Esophagus squamous epithelium (tissue), 5 donors: ENCODE results near the gene GPALPP1. TPM values are rescaled to one million over a fixed set of nuclear protein-coding genes. Genes with fewer than 3 reads are reported as not detected.
"Not testable (repeated sequence)": the region's sequence is repeated elsewhere in the genome, so short reads cannot be mapped to it uniquely, and the experiment has no call there.

Source experiments
- DNase-seq: peaks from one replicate; lab custom pipeline; 2025; lab: John Stamatoyannopoulos, UW
- H3K27ac ChIP-seq, 4 donors: fragments of 200-600 bp; sonication (generic); one replicate each; pipeline ENCODE4 v1.5.1; 2016 to 2019; ENCODE audit warnings: mild to moderate bottlenecking in 1 of 4
- H3K27me3 ChIP-seq, 4 donors: fragments of 200-600 bp; sonication (generic); 1 replicate in 3 of 4; 2 replicates in 1 of 4; pipeline versions ENCODE4 v1.5.1 to v1.6.0; 2017 to 2021; ENCODE audit warnings: antibody characterized with exemption in 1 of 4
- H3K36me3 ChIP-seq, 3 donors: fragments of 200-600 bp; sonication (generic); one replicate each; pipeline ENCODE4 v1.5.1; 2016 to 2019
- H3K4me1 ChIP-seq, 3 donors: fragments of 200-600 bp; sonication (generic); one replicate each; pipeline ENCODE4 v1.5.1; 2017 to 2019
- H3K4me3 ChIP-seq, 4 donors: fragments of 200-600 bp; sonication (generic); 1 replicate in 3 of 4; 2 replicates in 1 of 4; pipeline ENCODE4 v1.5.1; 2016 to 2019; ENCODE audit warnings: mild to moderate bottlenecking in 2 of 4, moderate library complexity in 1 of 4
- H3K9me3 ChIP-seq, 3 donors: fragments of 200-600 bp; sonication (generic); one replicate each; pipeline ENCODE4 v1.5.1; 2016 to 2019
- CTCF ChIP-seq, 6 experiments: fragments of 450-650 bp in 4 of 6; fragments of 200-600 bp in 2 of 6; sonication (generic) in 2 of 6; IDR thresholded peaks; one replicate each; pipeline ENCODE4 v1.5.1; 2016 to 2019; ENCODE audit warnings: antibody characterized with exemption in 6 of 6, mild to moderate bottlenecking in 4 of 6, moderate library complexity in 4 of 6
- POLR2A ChIP-seq, 4 donors: fragments of 450-650 bp; IDR thresholded peaks; one replicate each; pipeline ENCODE4 v1.6.1; 2017; ENCODE audit warnings: antibody characterized with exemption in 4 of 4, mild to moderate bottlenecking in 4 of 4, moderate library complexity in 3 of 4
- WGBS, 2 donors: methylation state at CpG; one replicate each; pipeline ENCODE4 v1.1.5; 2018; 5-methylcytosine and 5-hydroxymethylcytosine counted together
- intact Hi-C: fragments of 100-400 bp; cut with DNase I; formaldehyde crosslinking; loops from one replicate; pipeline ENCODE4 v1.15.0; 2022
- total RNA-seq, 4 donors: library from RNA; depleted of rRNA; stranded (reverse); fragments of >200 nt; gene quantifications; one replicate each; pipeline ENCODE4 v1.1.0, GENCODE V29; 2016
- donor health status: DM: yes; HTN: yes; CAD: no.

Gene GPALPP1
- total RNA-seq, 4 donors from 2014 or later = 10.5 to 29.6 (median 14.4) TPM

- no peak overlapping the region for H3K4me3 ChIP-seq
- H3K27me3 ChIP-seq = no peaks in the 10 kb centered on the region
- intact Hi-C loops = no loop called here
- H3K9me3 ChIP-seq = no peaks in the 10 kb centered on the region
- no peaks in the 10 kb centered on the region for H3K36me3 ChIP-seq
- no peak overlapping the region for H3K27ac ChIP-seq
- no peak for DNase-seq
- peaks cover 0 to 19% (median 14%) of the 10 kb centered on the region in 3 donors for H3K4me1 ChIP-seq
- no peak for TF ChIP-seq CTCF (IDR thresholded peaks at IDR 0.05)
- no peak for TF ChIP-seq POLR2A (IDR thresholded peaks at IDR 0.05)
- 89 to 91% methylated on average over 3 of the region's 3 CpGs for WGBS, 2 donors
Observed at GRCh38 chr13:45060062-45060461, 70.7 kb downstream of the GPALPP1 start.

GRCh38 chr13:45063261-45063860 lies 74.0 kb downstream of the GPALPP1 start:
- H3K36me3 ChIP-seq = no peaks in the 10 kb centered on the region
- DNase-seq = no peak
- H3K4me3 ChIP-seq = no peak overlapping the region
- no peaks in the 10 kb centered on the region for H3K9me3 ChIP-seq
- H3K27ac ChIP-seq = no peak overlapping the region
- H3K4me1 ChIP-seq = no peaks in the 10 kb centered on the region
- H3K27me3 ChIP-seq = no peaks in the 10 kb centered on the region
- intact Hi-C loops = no loop called here
- TF ChIP-seq POLR2A (IDR thresholded peaks at IDR 0.05) = no peak
- no peak for TF ChIP-seq CTCF (IDR thresholded peaks at IDR 0.05)
- WGBS, 2 donors = 51 to 57% methylated on average over 7 of the region's 7 CpGs

GRCh38 chr13:45063889-45064288 lies 74.6 kb downstream of the GPALPP1 start:
- DNase-seq, H3K27ac ChIP-seq, H3K36me3 ChIP-seq, H3K9me3 ChIP-seq, H3K4me3 ChIP-seq, H3K27me3 ChIP-seq, H3K4me1 ChIP-seq, intact Hi-C loops: not testable (repeated sequence)
- WGBS, 2 donors = 90 to 96% methylated on average over 3 of the region's 3 CpGs

GRCh38 chr13:45064889-45065288 lies 75.6 kb downstream of the GPALPP1 start:
- no peak for DNase-seq
- no peaks in the 10 kb centered on the region for H3K9me3 ChIP-seq
- no peak overlapping the region for H3K27ac ChIP-seq
- 90 to 93% methylated on average over 6 of the region's 6 CpGs for WGBS, 2 donors
- intact Hi-C loops = no loop called here
- H3K4me3 ChIP-seq = no peak overlapping the region
- H3K4me1 ChIP-seq = no peaks in the 10 kb centered on the region
- TF ChIP-seq CTCF (IDR thresholded peaks at IDR 0.05) (no peak), POLR2A (IDR thresholded peaks at IDR 0.05) (no peak)
- H3K36me3 ChIP-seq = no peaks in the 10 kb centered on the region
- no peaks in the 10 kb centered on the region for H3K27me3 ChIP-seq

- H3K36me3 ChIP-seq = no peaks in the 10 kb centered on the region
- no peaks in the 10 kb centered on the region for H3K9me3 ChIP-seq
- no peak for TF ChIP-seq CTCF (IDR thresholded peaks at IDR 0.05)
- TF ChIP-seq POLR2A (IDR thresholded peaks at IDR 0.05) = no peak
- DNase-seq = no peak
- H3K27me3 ChIP-seq = no peaks in the 10 kb centered on the region
- H3K4me3 ChIP-seq = no peak overlapping the region
- H3K4me1 ChIP-seq = no peaks in the 10 kb centered on the region
- H3K27ac ChIP-seq = no peak overlapping the region
- WGBS, 2 donors = 57 to 66% methylated on average over 5 of the region's 5 CpGs
- intact Hi-C loops = no loop called here
Observed at GRCh38 chr13:45068036-45069001, 79.0 kb downstream of the GPALPP1 start.
